Left lung (tissue), 10 donors: ENCODE results near the gene GNPNAT1. TPM values are rescaled to one million over a fixed set of nuclear protein-coding genes. Genes with fewer than 3 reads are reported as not detected.
"Not testable (repeated sequence)": the region's sequence is repeated elsewhere in the genome, so short reads cannot be mapped to it uniquely, and the experiment has no call there.

ENCODE experiments used
- ATAC-seq: fragments of 200-7000 bp; cut with Tn5 transposase; one replicate; pipeline ENCODE4 v1.9.1; 2020; ENCODE audit warnings: moderate library complexity
- DNase-seq, 4 donors: peaks; one replicate each; pipeline ENCODE4 v3.0.0-alpha.2; 2013 to 2020
- H3K27ac ChIP-seq, 2 donors: fragments of 200-600 bp; sonication (generic) in 1 of 2; one replicate each; pipeline versions ENCODE4 v1.5.0 to v1.8.0; 2020 to 2021
- H3K27me3 ChIP-seq, 2 donors: fragments of 200-600 bp; sonication (generic) in 1 of 2; one replicate each; pipeline versions ENCODE4 v1.5.0 to v1.8.0; 2020 to 2021
- H3K36me3 ChIP-seq, 2 donors: fragments of 200-600 bp; sonication (generic) in 1 of 2; one replicate each; pipeline versions ENCODE4 v1.5.0 to v1.8.0; 2020 to 2021
- H3K4me1 ChIP-seq, 2 donors: fragments of 200-600 bp; one replicate each; pipeline ENCODE4 v1.8.0; 2021
- H3K4me3 ChIP-seq, 2 donors: fragments of 200-600 bp; sonication (generic) in 1 of 2; one replicate each; pipeline versions ENCODE4 v1.5.0 to v1.8.0; 2020 to 2021; ENCODE audit warnings: mild to moderate bottlenecking in 1 of 2
- H3K9me3 ChIP-seq, 2 donors: fragments of 200-600 bp; sonication (generic) in 1 of 2; one replicate each; pipeline versions ENCODE4 v1.5.0 to v1.8.0; 2020 to 2021
- intact Hi-C, 2 donors: fragments of 100-400 bp; cut with DNase I; formaldehyde crosslinking; loops; one replicate each; pipeline versions ENCODE4 v1.11.2 to v1.14.2; 2022
- polyA plus RNA-seq, 6 donors: library from polyadenylated mRNA; unstranded; fragments of 120-200 nt; gene quantifications; one replicate each; pipeline ENCODE4 v1.2.1, GENCODE V29; 2013; ENCODE audit not compliant: insufficient read length in 6 of 6
- total RNA-seq, 2 donors: library from RNA; stranded (reverse); fragmentation: NEBNext Ultra II Directional; extraction: Animal tissue kit (Norgen Biotek cat#: 25700); gene quantifications; one replicate each; pipeline ENCODE4 v1.2.1, GENCODE V29; 2021
- TF ChIP-seq, protein P1 (sequence below), 2 donors: fragments of 200-600 bp; sonication (generic) in 1 of 2; IDR thresholded peaks; one replicate each; pipeline versions ENCODE4 v1.5.0 to v1.8.0; 2021; ENCODE audit warnings: antibody characterized with exemption in 2 of 2
- donor health status: DM: no; HTN: yes; CAD: no.
- donor health status: DM: no; HTN: no; CAD: no.

GNPNAT1 gene
- total and polyA plus RNA-seq, 8 donors, result 19.1 to 27.9 (median 24.1) TPM

DNA sequence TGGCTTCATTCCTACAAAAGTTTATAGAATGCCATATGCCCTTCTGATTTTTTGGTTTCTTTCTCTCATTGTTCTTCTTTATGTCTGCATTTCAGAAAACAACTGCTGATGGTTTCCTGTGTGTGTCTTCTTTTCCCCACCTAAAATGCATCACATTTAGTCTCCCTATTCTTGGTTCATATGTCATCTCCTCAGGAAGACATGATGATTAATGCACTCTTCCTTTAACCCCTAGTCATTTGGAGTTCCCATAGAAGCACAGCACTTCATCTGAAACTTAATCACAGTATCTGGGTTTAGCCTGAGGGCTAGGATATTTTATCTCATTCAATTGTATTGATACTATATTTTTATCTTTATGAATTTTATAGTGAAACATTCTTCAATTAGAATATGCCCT lies 21.5 kb downstream of the GNPNAT1 start:
- H3K36me3 ChIP-seq, result peaks cover 4 to 63% of the 10 kb centered on the region in 2 donors
- TF ChIP-seq, protein P1, sequence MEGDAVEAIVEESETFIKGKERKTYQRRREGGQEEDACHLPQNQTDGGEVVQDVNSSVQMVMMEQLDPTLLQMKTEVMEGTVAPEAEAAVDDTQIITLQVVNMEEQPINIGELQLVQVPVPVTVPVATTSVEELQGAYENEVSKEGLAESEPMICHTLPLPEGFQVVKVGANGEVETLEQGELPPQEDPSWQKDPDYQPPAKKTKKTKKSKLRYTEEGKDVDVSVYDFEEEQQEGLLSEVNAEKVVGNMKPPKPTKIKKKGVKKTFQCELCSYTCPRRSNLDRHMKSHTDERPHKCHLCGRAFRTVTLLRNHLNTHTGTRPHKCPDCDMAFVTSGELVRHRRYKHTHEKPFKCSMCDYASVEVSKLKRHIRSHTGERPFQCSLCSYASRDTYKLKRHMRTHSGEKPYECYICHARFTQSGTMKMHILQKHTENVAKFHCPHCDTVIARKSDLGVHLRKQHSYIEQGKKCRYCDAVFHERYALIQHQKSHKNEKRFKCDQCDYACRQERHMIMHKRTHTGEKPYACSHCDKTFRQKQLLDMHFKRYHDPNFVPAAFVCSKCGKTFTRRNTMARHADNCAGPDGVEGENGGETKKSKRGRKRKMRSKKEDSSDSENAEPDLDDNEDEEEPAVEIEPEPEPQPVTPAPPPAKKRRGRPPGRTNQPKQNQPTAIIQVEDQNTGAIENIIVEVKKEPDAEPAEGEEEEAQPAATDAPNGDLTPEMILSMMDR (IDR thresholded peaks at IDR 0.05), result no peak

DNA sequence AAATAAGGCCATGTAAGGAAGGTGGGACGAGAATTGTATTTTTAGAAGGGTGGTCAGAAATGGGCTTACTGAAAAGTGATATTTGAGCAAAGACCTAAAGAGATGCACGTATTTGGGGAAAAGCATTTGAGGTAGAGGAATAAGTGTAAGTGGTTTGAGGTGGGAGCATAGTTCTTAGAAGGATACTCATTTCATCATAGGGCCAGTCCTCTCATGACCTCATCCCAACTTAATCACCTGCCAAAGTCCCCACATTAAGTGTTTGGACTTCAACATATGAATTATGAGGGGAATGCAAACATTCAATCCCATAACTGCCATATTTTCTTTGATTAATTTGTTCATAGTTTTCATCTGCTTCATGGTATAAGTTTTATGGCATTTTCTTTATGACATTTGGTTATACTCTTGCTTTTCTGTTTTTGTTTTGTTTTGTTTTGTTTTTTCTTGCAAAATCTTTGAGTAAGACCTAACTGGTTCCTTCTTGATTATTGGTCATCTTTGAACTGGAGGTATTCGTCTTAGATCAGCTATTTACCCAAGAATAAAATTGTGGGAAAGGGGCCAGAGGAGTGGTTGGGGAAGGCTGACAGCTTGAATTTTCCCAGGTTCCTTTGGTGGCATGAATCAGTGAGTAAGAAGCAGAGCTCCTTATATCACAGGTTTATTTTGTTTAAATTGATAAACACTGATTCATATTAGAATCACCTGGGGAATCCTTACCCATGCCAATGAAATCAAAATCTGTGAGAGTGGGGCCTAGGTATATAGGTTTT lies 24.2 kb downstream of the GNPNAT1 start:
- Histone ChIP-seq H3K9me3 (no peaks in the 10 kb centered on the region), H3K27me3 (no peaks in the 10 kb centered on the region), H3K4me1 (no peaks in the 10 kb centered on the region), H3K4me3 (no peak overlapping the region), H3K27ac (no peak overlapping the region), H3K36me3 (peaks cover 4 to 60% of the 10 kb centered on the region in 2 donors)
- no peak for DNase-seq
- no peak for ATAC-seq
- intact Hi-C loops, result no loop called here
- TF ChIP-seq, protein P1 (IDR thresholded peaks at IDR 0.05), result no peak

More for the DNA sequence above, 21.5 kb downstream of the GNPNAT1 start:
- Histone ChIP-seq H3K4me3 (no peak overlapping the region), H3K4me1 (no peaks in the 10 kb centered on the region), H3K9me3 (no peaks in the 10 kb centered on the region), H3K27me3 (no peaks in the 10 kb centered on the region), H3K27ac (no peak overlapping the region)
- DNase-seq (no peak), ATAC-seq (no peak)
- intact Hi-C loops, result no loop called here

DNA sequence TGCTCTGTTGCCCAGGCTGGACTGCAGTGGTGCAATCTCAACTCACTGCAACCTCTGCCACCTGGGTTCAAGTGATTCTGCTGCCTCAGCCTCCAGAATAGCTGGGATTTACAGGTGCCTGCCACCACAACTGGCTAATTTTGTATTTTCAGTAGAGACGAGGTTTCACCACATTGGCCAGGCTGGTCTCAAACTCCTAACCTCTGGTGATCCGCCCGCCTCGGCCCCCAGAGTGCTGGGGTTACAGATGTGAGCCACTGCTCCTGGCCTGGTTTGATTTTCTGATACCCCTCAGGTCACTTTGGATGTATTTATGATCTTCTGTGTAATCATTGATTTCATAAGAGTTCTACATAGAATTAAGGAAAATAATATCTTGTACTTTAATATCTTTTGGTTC lies 28.5 kb downstream of the GNPNAT1 start:
- DNase-seq, ATAC-seq, H3K4me3 ChIP-seq, H3K9me3 ChIP-seq, H3K4me1 ChIP-seq, intact Hi-C loops, H3K27me3 ChIP-seq, H3K27ac ChIP-seq: not testable (repeated sequence)
- H3K36me3 ChIP-seq, result peaks cover 0 to 53% of the 10 kb centered on the region in 2 donors

DNA sequence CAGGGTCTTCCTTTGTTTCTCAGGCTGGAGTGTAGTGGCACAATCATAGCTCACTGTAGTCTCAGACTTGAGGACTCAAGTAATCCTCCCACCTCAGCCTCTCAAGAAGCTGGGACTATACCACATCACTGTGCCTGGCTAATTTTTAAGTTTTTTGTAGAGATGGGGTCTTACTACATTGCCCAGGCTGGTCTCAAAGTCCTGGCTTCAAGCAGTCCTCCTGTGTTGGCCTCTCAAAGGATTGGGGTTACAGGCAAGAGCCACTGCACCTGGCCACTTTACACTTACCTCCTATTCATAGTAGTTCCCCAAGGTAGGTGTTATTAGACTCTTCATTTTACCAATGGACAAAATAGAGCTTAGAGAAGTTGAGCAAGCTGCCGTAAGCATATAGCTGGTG lies 32.3 kb downstream of the GNPNAT1 start:
- H3K4me1 ChIP-seq, result no peaks in the 10 kb centered on the region
- H3K4me3 ChIP-seq, result no peak overlapping the region
- ATAC-seq (no peak), DNase-seq (no peak)
- intact Hi-C loops, result no loop called here
- no peak overlapping the region for H3K27ac ChIP-seq
- H3K27me3 ChIP-seq, result no peaks in the 10 kb centered on the region
- TF ChIP-seq, protein P1 (IDR thresholded peaks at IDR 0.05), result no peak
- no peaks in the 10 kb centered on the region for H3K9me3 ChIP-seq
- peaks cover 0 to 37% of the 10 kb centered on the region in 2 donors for H3K36me3 ChIP-seq

DNA sequence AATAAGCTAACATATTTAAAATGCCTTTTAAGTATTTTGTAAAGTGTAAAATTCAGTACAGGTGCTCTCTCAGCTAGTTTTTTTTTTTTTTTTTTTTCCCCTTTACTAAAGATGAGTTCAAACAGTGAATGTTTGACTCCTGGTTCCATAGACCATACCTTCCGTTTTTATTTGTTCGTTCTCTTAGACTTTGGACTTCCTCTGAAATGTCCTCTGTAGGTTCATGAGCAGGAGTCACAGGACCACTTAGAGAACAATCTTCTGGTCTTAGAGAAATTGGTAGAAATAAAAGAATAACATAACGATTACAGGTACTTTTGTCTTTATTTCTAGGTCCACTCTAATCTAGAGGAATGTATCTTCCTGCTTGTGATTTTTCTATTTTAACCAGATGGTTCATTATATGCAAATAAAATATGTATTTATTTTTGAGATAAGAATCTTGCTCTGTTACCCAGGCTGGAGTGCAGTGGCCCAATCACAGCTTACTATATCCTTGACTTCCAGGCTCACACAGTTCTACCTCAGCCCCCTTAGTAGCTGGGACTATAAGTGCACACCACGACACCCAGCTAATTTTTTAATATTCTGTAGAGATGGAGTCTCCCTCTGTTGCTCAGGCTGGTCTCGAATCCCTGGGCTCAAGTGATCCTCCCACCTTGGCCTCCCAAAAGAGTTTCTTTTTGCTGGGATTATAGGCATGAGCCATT lies 35.6 kb downstream of the GNPNAT1 start:
- H3K27ac ChIP-seq, result no peak overlapping the region
- intact Hi-C loops, result no loop called here

More for the DNA sequence above, 35.6 kb downstream of the GNPNAT1 start:
- Histone ChIP-seq H3K4me3 (no peak overlapping the region), H3K9me3 (no peaks in the 10 kb centered on the region), H3K36me3 (peaks cover 0 to 31% of the 10 kb centered on the region in 2 donors), H3K4me1 (no peaks in the 10 kb centered on the region), H3K27me3 (no peaks in the 10 kb centered on the region)
- no peak for ATAC-seq
- TF ChIP-seq, protein P1 (IDR thresholded peaks at IDR 0.05), result no peak
- DNase-seq, result no peak
